Activated CD4-positive, alpha-beta memory T cell treated with anti-CD3 and anti-CD28 coated beads, Interleukin-2, amount 10 ng/mL, durations not matched to agents 7 days and 5 days (primary cell): ENCODE data around the gene ATP1B2. TPM values are rescaled to one million over a fixed set of nuclear protein-coding genes. Genes with fewer than 3 reads are reported as not detected.

Source experiments
- CTCF ChIA-PET: fragments of 350-600 bp; sonication (Branson Sonifier 250); formaldehyde crosslinking; loops from one replicate; lab custom pipeline; 2021; ENCODE audit warnings: antibody characterized with exemption, inconsistent platforms; lab: Charles Lee
- POLR2A ChIA-PET: fragments of 350-600 bp; sonication (Branson Sonifier 250); formaldehyde crosslinking; loops from one replicate; lab custom pipeline; 2021; ENCODE audit warnings: antibody characterized with exemption; lab: Charles Lee
- DNase-seq: peaks from one replicate; pipeline ENCODE4 v3.0.0-alpha.2; 2020
- H3K27ac Mint-ChIP-seq: one replicate; pipeline ENCODE4 v1.8.0; 2021; ENCODE audit warnings: mild to moderate bottlenecking, mixed read lengths
- H3K27me3 Mint-ChIP-seq: one replicate; pipeline ENCODE4 v1.8.0; 2021; ENCODE audit warnings: mixed read lengths
- H3K36me3 Mint-ChIP-seq: one replicate; pipeline ENCODE4 v1.8.0; 2021; ENCODE audit warnings: low read depth, mixed read lengths
- H3K4me1 Mint-ChIP-seq: one replicate; pipeline ENCODE4 v1.8.0; 2021; ENCODE audit warnings: mixed read lengths
- H3K4me3 Mint-ChIP-seq: one replicate; pipeline ENCODE4 v1.8.0; 2021; ENCODE audit warnings: mild to moderate bottlenecking, mixed read lengths
- H3K9me3 Mint-ChIP-seq: one replicate; pipeline ENCODE4 v1.8.0; 2021; ENCODE audit warnings: mixed read lengths
- total RNA-seq, 2 experiments: library from RNA; stranded (reverse); gene quantifications; one replicate each; pipeline ENCODE4 v1.2.3, GENCODE V29; 2021

Gene ATP1B2
- total RNA-seq, 2 experiments from 2014 or later: 0.25 to 0.50 TPM

- Mint-ChIP-seq H3K27ac (no peak overlapping the region), H3K4me3 (no peak overlapping the region), H3K4me1 (no peaks in the 10 kb centered on the region), H3K9me3 (no peaks in the 10 kb centered on the region), H3K36me3 (peaks cover 35% of the 10 kb centered on the region), H3K27me3 (no peaks in the 10 kb centered on the region)
- CTCF ChIA-PET: no interaction called here
- no peak for DNase-seq
- POLR2A ChIA-PET: interaction anchor here (0.7 to 1.8 kb wide), 3 partner anchors 9 to 18 kb away, joined by 3 to 6 read pairs (median 3); no protein-coding TSS in a partner anchor
Observed at GRCh38 chr17:7667656-7668406, 17.1 kb downstream of the ATP1B2 start.

- Mint-ChIP-seq H3K4me3 (no peak overlapping the region), H3K27ac (no peak overlapping the region), H3K36me3 (peaks cover 41% of the 10 kb centered on the region), H3K9me3 (peaks cover 5% of the 10 kb centered on the region), H3K4me1 (no peaks in the 10 kb centered on the region), H3K27me3 (no peaks in the 10 kb centered on the region)
- no peak for DNase-seq
- ChIA-PET POLR2A (no interaction called here), CTCF (no interaction called here)
Observed at GRCh38 chr17:7668482-7668881, 17.8 kb downstream of the ATP1B2 start.

DNA sequence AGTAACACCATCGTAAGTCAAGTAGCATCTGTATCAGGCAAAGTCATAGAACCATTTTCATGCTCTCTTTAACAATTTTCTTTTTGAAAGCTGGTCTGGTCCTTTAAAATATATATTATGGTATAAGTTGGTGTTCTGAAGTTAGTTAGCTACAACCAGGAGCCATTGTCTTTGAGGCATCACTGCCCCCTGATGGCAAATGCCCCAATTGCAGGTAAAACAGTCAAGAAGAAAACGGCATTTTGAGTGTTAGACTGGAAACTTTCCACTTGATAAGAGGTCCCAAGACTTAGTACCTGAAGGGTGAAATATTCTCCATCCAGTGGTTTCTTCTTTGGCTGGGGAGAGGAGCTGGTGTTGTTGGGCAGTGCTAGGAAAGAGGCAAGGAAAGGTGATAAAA lies 22.5 kb downstream of the ATP1B2 start:
- Mint-ChIP-seq H3K4me1 (peaks cover 3% of the 10 kb centered on the region), H3K4me3 (no peak overlapping the region), H3K36me3 (peaks cover 65% of the 10 kb centered on the region), H3K27me3 (no peaks in the 10 kb centered on the region), H3K9me3 (peaks cover 12% of the 10 kb centered on the region), H3K27ac (no peak overlapping the region)
- ChIA-PET CTCF (interaction anchor here (0.7 to 3.0 kb wide), 11 partner anchors 14 to 112 kb away, joined by 3 to 19 read pairs (median 3); partner anchors contain the start of genes FXR2, SAT2, TP53 and WRAP53), POLR2A (interaction anchor here (1.1 to 8.7 kb wide), 2 partner anchors 13 to 98 kb away, joined by 3 to 72 read pairs; partner anchors contain the start of genes TP53 and WRAP53)
- DNase-seq: peak; percentile 51

DNA sequence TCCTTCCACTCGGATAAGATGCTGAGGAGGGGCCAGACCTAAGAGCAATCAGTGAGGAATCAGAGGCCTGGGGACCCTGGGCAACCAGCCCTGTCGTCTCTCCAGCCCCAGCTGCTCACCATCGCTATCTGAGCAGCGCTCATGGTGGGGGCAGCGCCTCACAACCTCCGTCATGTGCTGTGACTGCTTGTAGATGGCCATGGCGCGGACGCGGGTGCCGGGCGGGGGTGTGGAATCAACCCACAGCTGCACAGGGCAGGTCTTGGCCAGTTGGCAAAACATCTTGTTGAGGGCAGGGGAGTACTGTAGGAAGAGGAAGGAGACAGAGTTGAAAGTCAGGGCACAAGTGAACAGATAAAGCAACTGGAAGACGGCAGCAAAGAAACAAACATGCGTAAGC lies 24.2 kb downstream of the ATP1B2 start:
- ChIA-PET POLR2A (interaction anchor here (8.7 kb wide), 1 partner anchor 11 kb away, joined by 72 read pairs; the partner anchor contains the start of genes TP53 and WRAP53), CTCF (interaction anchor here (1.0 kb wide), 1 partner anchor 11 kb away, joined by 3 read pairs; no protein-coding TSS in a partner anchor)
- no peak overlapping the region for H3K4me3 Mint-ChIP-seq
- no peaks in the 10 kb centered on the region for H3K27me3 Mint-ChIP-seq
- peaks cover 3% of the 10 kb centered on the region for H3K4me1 Mint-ChIP-seq
- DNase-seq: no peak
- H3K27ac Mint-ChIP-seq: no peak overlapping the region
- peaks cover 12% of the 10 kb centered on the region for H3K9me3 Mint-ChIP-seq
- H3K36me3 Mint-ChIP-seq: peaks cover 59% of the 10 kb centered on the region

DNA sequence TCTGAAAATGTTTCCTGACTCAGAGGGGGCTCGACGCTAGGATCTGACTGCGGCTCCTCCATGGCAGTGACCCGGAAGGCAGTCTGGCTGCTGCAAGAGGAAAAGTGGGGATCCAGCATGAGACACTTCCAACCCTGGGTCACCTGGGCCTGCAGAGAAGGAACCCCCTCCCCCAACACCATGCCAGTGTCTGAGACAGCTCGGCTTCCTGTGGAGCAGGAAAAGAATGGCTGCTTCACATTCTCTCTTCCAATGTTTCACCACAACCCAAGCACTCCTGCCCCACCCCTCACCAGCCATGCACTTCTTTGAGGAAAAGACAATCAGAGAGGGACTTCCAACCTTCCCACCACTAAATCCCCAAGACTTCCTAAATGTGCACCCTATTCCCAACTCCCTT lies 25.8 kb downstream of the ATP1B2 start:
- CTCF ChIA-PET: interaction anchor here (1.8 kb wide), 1 partner anchor 11 kb away, joined by 10 read pairs; the partner anchor contains the start of genes TP53 and WRAP53
- Mint-ChIP-seq H3K27ac (no peak overlapping the region), H3K4me1 (peaks cover 3% of the 10 kb centered on the region), H3K27me3 (no peaks in the 10 kb centered on the region), H3K36me3 (peaks cover 49% of the 10 kb centered on the region), H3K9me3 (peaks cover 12% of the 10 kb centered on the region), H3K4me3 (no peak overlapping the region)
- POLR2A ChIA-PET: interaction anchor here (8.7 kb wide), 1 partner anchor 9 kb away, joined by 72 read pairs; the partner anchor contains the start of genes TP53 and WRAP53
- no peak for DNase-seq

DNA sequence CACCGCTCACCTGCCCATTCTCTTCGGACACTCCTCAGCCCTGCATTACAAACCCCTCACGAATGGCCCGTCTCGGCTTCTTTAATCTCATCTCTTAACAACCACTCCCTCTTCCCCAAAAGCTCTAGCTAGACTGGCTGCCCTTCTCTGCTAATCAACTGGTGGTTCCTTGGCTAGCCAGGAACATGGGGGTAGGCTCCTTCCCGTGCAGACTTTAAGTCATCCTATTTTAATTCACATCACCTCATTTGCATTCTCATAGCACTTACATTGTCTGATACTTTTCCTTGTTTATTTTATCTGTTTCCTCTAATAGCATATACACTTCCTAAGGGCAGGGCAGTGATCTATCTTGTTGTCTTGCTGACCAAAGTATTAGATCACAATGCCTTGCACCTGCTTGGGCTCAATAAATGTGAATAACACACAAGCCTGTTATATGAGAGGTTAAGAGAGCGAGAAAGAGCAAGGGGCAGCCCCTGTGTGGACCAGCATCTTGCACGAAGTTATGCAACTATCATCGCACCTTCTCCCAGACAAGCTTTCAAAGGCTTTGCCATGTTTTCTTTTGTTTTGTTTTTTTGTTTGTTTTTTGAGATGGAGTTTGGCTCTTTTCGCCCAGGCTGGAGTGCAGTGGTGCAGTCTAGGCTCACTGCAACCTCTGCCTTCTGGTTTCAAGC lies 26.8 kb downstream of the ATP1B2 start:
- no peak for DNase-seq
- ChIA-PET POLR2A (interaction anchor here (1.1 to 8.7 kb wide), 2 partner anchors 8 to 11 kb away, joined by 3 to 72 read pairs; partner anchors contain the start of genes TP53 and WRAP53), CTCF (interaction anchor here (1.8 kb wide), 1 partner anchor 10 kb away, joined by 10 read pairs; the partner anchor contains the start of genes TP53 and WRAP53)
- Mint-ChIP-seq H3K36me3 (peaks cover 47% of the 10 kb centered on the region), H3K4me3 (no peak overlapping the region), H3K27me3 (no peaks in the 10 kb centered on the region), H3K27ac (no peak overlapping the region), H3K4me1 (peaks cover 5% of the 10 kb centered on the region), H3K9me3 (peaks cover 12% of the 10 kb centered on the region)

GRCh38 chr17:7684851-7685532 lies 34.3 kb downstream of the ATP1B2 start:
- CTCF ChIA-PET: interaction anchor here (0.6 to 5.5 kb wide), 6 partner anchors 31 to 441 kb away, joined by 3 to 56 read pairs (median 4); partner anchors contain the start of genes FXR2 and TMEM102
- POLR2A ChIA-PET: interaction anchor here (0.9 to 7.5 kb wide), 20 partner anchors 9 to 562 kb away, joined by 3 to 129 read pairs (median 28); partner anchors contain the start of genes ACAP1, ATP1B2, CD68 and CNTROB
- peak overlapping the region; percentile 94 for H3K4me3 Mint-ChIP-seq
- peaks cover 33% of the 10 kb centered on the region for H3K4me1 Mint-ChIP-seq
- H3K27ac Mint-ChIP-seq: peak overlapping the region; percentile 96
- no peak for DNase-seq
- no peaks in the 10 kb centered on the region for H3K27me3 Mint-ChIP-seq
- H3K9me3 Mint-ChIP-seq: no peaks in the 10 kb centered on the region
- H3K36me3 Mint-ChIP-seq: peaks cover 28% of the 10 kb centered on the region

DNA sequence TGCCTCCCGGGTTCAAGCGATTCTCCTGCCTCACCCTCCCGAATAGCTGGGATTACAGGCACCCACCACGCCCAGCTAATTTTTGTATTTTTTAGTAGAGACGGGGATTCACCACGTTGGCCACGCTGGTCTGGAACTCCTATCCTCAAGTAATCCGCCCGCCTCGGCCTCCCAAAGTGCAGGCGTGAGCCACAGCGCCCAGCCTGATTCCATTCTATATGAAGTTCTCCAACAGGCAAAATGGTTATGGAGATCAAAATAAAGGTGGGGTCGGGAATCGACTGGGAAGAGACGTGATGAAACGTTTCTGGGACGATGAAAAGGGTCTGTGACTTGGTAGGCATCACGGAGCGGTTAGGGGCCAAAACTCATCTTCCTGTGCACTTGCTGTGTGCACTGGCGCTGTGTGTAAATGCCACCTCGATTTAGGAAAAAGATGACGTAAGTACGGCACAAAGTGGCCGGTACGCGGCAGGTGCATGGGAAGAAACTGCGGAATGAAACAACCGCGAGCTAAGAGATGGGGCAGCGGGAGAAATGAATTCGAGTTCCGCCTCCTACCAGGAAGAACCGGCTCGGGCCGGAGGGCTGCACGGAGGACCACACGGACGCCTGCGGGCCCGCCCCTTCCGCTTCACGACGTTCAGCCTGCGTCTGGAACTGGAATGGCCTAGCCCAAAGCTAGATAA lies 35.0 kb downstream of the ATP1B2 start:
- peaks cover 32% of the 10 kb centered on the region for H3K36me3 Mint-ChIP-seq
- H3K9me3 Mint-ChIP-seq: no peaks in the 10 kb centered on the region
- peaks cover 37% of the 10 kb centered on the region for H3K4me1 Mint-ChIP-seq
- no peaks in the 10 kb centered on the region for H3K27me3 Mint-ChIP-seq
- H3K27ac Mint-ChIP-seq: peak overlapping the region; percentile 96
- H3K4me3 Mint-ChIP-seq: peak overlapping the region; percentile 94
- ChIA-PET CTCF (interaction anchor here (0.6 to 5.5 kb wide), 13 partner anchors 11 to 664 kb away, joined by 3 to 56 read pairs (median 9); partner anchors contain the start of genes ATP1B2, FXR2, NAA38 and NEURL4), POLR2A (interaction anchor here (0.7 to 7.5 kb wide), 48 partner anchors 10 to 750 kb away, joined by 3 to 129 read pairs (median 10); partner anchors contain the start of genes ACAP1, ATP1B2, CD68 and CNTROB)
- peak; percentile 93 for DNase-seq

DNA sequence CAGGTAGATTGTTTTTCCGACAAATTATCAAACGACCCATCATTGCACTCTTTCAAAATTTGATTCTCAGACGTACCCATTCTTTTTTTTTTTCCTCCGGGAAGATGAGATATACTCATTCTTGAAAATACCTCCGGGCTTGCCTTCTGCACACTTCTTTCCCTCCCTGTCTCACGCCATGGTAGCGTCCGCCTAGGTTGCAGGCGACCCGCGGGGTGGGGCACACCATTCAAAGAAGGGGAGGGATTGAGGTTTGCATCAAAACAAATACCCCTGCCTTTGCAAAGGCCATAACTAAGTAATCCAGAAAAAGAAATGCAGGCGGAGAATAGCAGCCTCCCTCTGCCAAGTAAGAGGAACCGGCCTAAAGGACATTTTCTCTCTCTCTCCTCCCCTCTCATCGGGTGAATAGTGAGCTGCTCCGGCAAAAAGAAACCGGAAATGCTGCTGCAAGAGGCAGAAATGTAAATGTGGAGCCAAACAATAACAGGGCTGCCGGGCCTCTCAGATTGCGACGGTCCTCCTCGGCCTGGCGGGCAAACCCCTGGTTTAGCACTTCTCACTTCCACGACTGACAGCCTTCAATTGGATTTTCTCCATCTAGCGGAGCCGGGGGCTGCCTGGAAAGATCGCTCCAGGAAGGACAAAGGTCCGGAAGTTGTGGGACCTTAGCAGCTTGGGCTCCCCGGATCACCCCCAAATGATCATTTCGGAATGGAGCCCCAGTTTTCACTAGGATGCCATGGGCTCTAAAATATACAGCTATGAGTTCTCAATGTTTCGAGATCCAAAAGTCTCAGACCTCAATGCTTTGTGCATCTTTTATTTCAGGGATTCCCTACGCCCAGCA lies 35.7 kb downstream of the ATP1B2 start:
- Mint-ChIP-seq H3K9me3 (no peaks in the 10 kb centered on the region), H3K27ac (peak overlapping the region; percentile 96)

GRCh38 chr17:7687072-7687907 lies 36.6 kb downstream of the ATP1B2 start, which contains the start of gene TP53:
TP53 (minus strand) TSS chr17:7687490; CDS start chr17:7676594, 10,896 bp downstream.
- H3K4me3 Mint-ChIP-seq: peak within 1 kb of the TSS; percentile 94
- ChIA-PET CTCF (interaction anchor here (0.5 to 5.5 kb wide), 42 partner anchors 8 to 641 kb away, joined by 3 to 56 read pairs (median 5); partner anchors contain the start of genes ATP1B2, CD68, CNTROB and DNAH2), POLR2A (interaction anchor here (0.5 to 7.5 kb wide), 76 partner anchors 12 to 1048 kb away, joined by 3 to 129 read pairs (median 6); partner anchors contain the start of genes ACAP1, ATP1B2, CD68 and CNTROB)
- H3K27me3 Mint-ChIP-seq: no peaks in the 10 kb centered on the region
- H3K9me3 Mint-ChIP-seq: no peaks in the 10 kb centered on the region
- DNase-seq: peak; percentile 91
- H3K4me1 Mint-ChIP-seq: peaks cover 39% of the 10 kb centered on the region
- H3K27ac Mint-ChIP-seq: peak within 1 kb of the TSS; percentile 96
- peaks cover 33% of the 10 kb centered on the region for H3K36me3 Mint-ChIP-seq

More for the DNA sequence above, 35.7 kb downstream of the ATP1B2 start:
- H3K27me3 Mint-ChIP-seq: no peaks in the 10 kb centered on the region
- H3K4me1 Mint-ChIP-seq: peaks cover 39% of the 10 kb centered on the region
- H3K36me3 Mint-ChIP-seq: peaks cover 34% of the 10 kb centered on the region
- DNase-seq: peak; percentile 82
- POLR2A ChIA-PET: interaction anchor here (0.5 to 7.5 kb wide), 75 partner anchors 11 to 1047 kb away, joined by 3 to 129 read pairs (median 5); partner anchors contain the start of genes ACAP1, ATP1B2, CD68 and CNTROB
- H3K4me3 Mint-ChIP-seq: peak overlapping the region; percentile 94
- CTCF ChIA-PET: interaction anchor here (0.6 to 5.5 kb wide), 32 partner anchors 9 to 665 kb away, joined by 3 to 56 read pairs (median 8); partner anchors contain the start of genes ATP1B2, CD68, CNTROB and DNAH2
